Thyroid gland (tissue), 4 donors: ENCODE results near the gene USO1.

Experiments
- CTCF ChIP-seq, 6 experiments: fragments of 200-600 bp in 3 of 6; fragments of 450-650 bp in 3 of 6; sonication (generic) in 3 of 6; IDR thresholded peaks; one replicate each; pipeline ENCODE4 v1.5.1; 2016 to 2019; ENCODE audit warnings: antibody characterized with exemption in 6 of 6, mild to moderate bottlenecking in 2 of 6, inconsistent platforms in 1 of 6, moderate library complexity in 1 of 6
- POLR2A ChIP-seq, 2 donors: fragments of 450-650 bp; IDR thresholded peaks; one replicate each; pipeline ENCODE4 v1.6.1; 2017; ENCODE audit warnings: antibody characterized with exemption in 2 of 2, mild to moderate bottlenecking in 2 of 2, moderate library complexity in 1 of 2

- no peak for TF ChIP-seq CTCF (IDR thresholded peaks at IDR 0.05)
- no peak for TF ChIP-seq POLR2A (IDR thresholded peaks at IDR 0.05)
These were observed 21.4 kb upstream of the USO1 start for GRCh38 chr4:75702919-75703411.
